Astrocyte of the spinal cord (primary cell): ENCODE data around the gene MED14.

Experiments
- DNase-seq: peaks from one replicate; pipeline ENCODE4 v3.0.0; 2011; ENCODE audit warnings: low read depth, low spot score
- H3K4me3 ChIP-seq: 2 replicates; pipeline ENCODE4 v1.5.1; 2011; ENCODE audit warnings: low read depth, mild to moderate bottlenecking, low read length, moderate library complexity
- in situ Hi-C: cut with HindIII; loops from 2 replicates; pipeline ENCODE4 v1.10.0; 2017; ENCODE audit warnings: low sequenced_read_pairs
- TF ChIP-seq, protein P1 (sequence below): IDR thresholded peaks from 2 replicates; pipeline ENCODE4 v1.5.1; 2012; ENCODE audit warnings: low read depth, mild to moderate bottlenecking, low read length, inconsistent platforms

MED14 gene

DNA sequence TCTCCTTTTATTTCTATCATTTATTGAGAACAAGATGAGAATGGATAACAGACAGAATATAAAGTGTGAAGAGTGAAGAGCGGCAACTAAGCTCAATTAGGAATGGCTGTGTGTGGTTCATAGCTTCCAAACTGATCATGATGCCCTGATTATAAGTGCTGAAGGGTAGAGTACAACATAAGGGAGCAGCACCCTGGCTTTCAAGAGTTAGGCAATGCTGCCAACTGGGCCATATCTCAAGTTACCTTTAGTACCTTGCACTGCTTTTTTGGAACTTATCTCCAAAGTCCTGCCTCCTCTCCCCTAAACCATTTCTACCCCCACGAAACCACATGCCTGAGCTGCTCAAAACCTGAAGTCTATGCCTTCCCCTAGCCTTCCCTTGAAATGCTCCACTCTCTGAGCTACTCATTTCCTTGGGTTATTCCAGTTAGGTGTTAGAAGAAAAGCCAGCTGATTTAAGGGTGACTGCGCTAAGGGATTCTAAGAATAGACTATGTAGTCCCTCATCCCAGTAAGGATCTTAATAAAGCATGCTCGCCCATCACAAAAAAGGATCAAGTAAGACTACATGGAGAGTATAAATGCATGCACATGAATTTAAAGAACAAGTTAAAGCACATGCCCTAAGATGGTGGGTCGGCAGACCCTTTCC, 29.6 kb downstream of the MED14 start:
- in situ Hi-C loops, result no loop called here
- TF ChIP-seq, protein P1, sequence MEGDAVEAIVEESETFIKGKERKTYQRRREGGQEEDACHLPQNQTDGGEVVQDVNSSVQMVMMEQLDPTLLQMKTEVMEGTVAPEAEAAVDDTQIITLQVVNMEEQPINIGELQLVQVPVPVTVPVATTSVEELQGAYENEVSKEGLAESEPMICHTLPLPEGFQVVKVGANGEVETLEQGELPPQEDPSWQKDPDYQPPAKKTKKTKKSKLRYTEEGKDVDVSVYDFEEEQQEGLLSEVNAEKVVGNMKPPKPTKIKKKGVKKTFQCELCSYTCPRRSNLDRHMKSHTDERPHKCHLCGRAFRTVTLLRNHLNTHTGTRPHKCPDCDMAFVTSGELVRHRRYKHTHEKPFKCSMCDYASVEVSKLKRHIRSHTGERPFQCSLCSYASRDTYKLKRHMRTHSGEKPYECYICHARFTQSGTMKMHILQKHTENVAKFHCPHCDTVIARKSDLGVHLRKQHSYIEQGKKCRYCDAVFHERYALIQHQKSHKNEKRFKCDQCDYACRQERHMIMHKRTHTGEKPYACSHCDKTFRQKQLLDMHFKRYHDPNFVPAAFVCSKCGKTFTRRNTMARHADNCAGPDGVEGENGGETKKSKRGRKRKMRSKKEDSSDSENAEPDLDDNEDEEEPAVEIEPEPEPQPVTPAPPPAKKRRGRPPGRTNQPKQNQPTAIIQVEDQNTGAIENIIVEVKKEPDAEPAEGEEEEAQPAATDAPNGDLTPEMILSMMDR, result no peak

GRCh38 chrX:40700640-40701342, 34.6 kb downstream of the MED14 start:
- in situ Hi-C loops, result no loop called here
- DNase-seq, result no peak
- no peak overlapping the region for H3K4me3 ChIP-seq
- TF ChIP-seq, protein P1, result no peak

More for the DNA sequence above, 29.6 kb downstream of the MED14 start:
- H3K4me3 ChIP-seq, result no peak overlapping the region
- no peak for DNase-seq

GRCh38 chrX:40698851-40699250, 36.5 kb downstream of the MED14 start:
- H3K4me3 ChIP-seq, result no peak overlapping the region
- no peak for DNase-seq
- TF ChIP-seq, protein P1, result no peak
- in situ Hi-C loops, result no loop called here

- no peak for DNase-seq
- TF ChIP-seq, protein P1, result no peak
- no peak overlapping the region for H3K4me3 ChIP-seq
- in situ Hi-C loops, result no loop called here
Measured at GRCh38 chrX:40694802-40695201, 40.5 kb downstream of the MED14 start.

DNA sequence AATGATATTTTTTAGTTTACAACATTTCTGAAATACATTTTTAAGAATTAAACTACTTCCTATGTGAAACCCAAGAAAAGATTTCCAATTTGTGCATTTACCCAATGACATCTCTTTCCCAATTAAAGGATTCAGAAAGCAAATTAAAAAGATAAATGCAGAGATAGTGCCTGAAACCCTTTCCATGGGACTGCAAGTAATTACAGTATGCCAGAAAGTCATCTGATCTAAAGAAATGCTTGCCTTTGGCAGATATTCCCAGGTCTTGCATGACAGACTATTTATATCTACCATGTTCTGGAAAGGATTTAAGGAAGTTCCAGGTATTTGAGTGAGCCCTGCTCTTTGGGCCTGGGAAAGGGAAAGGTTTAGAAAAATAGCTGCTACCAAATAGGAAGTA, 46.4 kb downstream of the MED14 start:
- no peak overlapping the region for H3K4me3 ChIP-seq
- in situ Hi-C loops, result no loop called here
- DNase-seq, result no peak
- TF ChIP-seq, protein P1, result no peak

- no peak for DNase-seq
- TF ChIP-seq, protein P1, result no peak
- in situ Hi-C loops, result no loop called here
- H3K4me3 ChIP-seq, result no peak overlapping the region
Measured at GRCh38 chrX:40687169-40687568, 48.2 kb downstream of the MED14 start.
